Caki2 (cell line): ENCODE measurements around the gene ACTL7B. TPM values are rescaled to one million over a fixed set of nuclear protein-coding genes. Genes with fewer than 3 reads are reported as not detected.

Experiments used
- DNase-seq: peaks from one replicate; pipeline ENCODE4 v3.0.0-alpha.2; 2015; ENCODE audit warnings: low read depth
- in situ Hi-C: cut with HindIII; loops from 2 replicates; pipeline ENCODE4 v1.10.0; 2016; ENCODE audit warnings: low sequenced_read_pairs, low pct_unique_long_range_greater_than_20kb, mixed read lengths
- total RNA-seq: library from RNA; depleted of rRNA; stranded (reverse); fragments of >200 nt; shearing (Covaris generic); gene quantifications from 2 replicates; pipeline ENCODE4 v1.2.3, GENCODE V29; 2014; ENCODE audit warnings: low replicate concordance; rRNA removed

ACTL7B gene
- total RNA-seq, 1 experiment from 2014 or later, result not detected

DNA sequence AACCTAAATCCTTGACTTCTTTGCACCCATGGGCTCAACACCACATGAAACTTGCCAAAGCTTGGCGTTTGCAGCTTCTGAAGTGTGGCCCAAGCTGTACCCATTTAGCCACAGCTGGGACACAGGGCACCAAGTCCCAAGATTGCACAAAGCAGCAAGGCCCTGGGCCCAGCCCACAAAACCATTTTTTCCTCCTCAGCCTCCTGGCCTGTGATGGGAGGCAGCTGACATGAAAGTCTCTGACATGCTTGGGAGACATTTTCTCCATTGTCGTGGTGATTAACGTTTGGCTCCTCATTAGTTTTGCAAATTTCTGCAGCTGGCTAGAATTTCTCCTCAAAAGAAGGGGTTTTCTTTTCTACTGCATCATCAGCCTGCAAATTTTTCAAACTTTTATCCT, 32.0 kb downstream of the ACTL7B start:
- no peak for DNase-seq
- in situ Hi-C loops, result no loop called here

DNA sequence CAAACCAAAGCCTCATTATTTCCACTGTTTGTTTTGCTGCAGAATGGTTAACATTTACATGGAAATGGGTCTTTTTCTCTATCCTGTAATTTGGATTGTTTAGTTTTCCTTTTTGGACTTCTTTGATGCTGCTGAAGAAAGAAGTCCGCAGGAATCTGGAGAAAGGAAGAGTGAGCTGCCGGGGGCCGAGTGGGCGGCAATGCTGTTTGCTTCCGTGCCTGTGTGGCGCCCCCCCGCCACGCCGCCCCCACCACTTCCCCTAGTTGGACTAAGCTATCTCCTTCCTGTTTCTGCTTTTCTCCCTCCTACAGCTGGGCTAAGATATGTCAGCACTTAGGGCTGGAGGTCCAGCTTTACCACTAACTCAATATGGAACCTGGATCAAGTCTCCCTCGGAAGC, 39.7 kb downstream of the ACTL7B start:
- DNase-seq, result no peak
- in situ Hi-C loops, result no loop called here

DNA sequence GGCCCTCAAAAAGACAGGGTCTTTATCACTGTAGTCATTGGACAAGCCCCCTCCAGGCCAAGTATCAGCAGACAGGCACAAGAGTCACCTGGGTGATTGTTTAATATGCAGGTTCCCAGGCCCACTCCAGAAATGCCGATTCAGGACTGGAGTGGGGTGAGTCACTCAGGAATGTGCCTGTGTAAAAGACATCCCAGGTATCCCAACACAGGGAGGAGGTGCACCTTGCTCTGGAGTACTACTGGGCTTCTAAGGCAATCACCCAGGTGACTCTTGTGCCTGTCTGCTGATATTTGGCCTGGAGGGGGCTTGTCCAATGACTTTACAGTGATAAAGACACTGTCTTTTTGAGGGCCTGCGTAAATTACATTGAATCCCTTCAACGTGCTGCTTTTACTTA, 40.6 kb downstream of the ACTL7B start:
- DNase-seq, result no peak
- in situ Hi-C loops, result no loop called here

DNA sequence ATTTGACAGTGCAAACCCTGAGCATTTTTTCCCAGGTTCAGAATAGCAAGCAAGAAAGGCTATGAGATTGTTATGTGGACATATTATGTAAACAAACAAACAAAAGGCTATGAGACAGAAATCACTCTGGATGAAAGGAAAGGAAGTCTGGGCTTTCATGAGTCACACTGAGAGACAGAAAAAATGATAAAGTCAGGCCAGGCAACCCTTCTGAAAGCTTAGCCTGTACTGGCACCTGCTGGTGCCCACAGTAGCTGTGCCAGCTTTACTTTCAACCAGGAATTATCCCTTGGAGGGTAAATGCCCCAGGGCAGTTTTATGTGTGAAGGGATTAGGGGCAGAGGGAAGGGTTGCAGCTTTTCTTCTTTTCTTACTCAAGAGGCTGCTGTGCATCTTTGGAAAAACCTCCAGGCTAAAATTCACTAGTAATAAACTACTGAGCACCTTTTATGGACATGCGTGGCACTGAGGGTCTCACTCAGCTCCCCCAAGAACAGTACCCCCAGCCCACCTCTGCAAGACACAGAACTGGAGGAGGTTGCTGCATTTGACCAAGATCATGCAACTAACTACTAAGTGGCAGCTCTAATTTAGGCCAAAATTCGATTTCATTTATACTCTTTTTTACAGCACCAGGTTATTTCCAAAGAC, 41.7 kb downstream of the ACTL7B start:
- peak; percentile 48 for DNase-seq
- in situ Hi-C loops, result no loop called here

DNA sequence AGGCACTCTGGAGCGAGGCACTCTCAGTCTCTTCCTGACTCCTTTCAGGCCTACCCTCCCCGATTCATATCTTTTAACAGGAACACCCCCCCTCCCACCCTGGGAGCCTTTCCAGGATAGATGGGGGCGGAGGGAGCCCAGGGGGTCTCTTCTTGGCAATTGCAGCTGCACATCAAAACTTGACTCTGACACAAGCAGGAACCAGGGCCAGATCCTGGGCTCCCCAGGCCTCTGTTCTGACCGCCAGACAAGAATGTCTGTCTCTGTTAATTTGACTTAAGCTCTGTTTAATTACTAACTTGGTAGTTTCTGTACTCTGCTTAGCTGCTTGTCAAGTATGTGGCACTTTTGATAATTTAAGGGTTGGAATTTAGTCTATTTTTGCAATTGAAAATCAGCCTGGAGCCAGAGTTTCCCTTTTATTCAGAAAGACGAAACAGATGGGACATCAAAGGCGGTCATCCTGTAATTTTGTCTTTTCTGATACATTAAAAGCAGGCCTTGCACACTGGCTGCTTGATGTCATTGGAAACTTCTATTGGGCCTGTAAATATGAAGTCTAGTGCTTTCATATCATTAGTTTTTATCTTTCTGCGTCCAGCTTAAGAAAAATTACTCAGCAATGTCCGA, 43.3 kb downstream of the ACTL7B start:
- in situ Hi-C loops, result no loop called here

DNA sequence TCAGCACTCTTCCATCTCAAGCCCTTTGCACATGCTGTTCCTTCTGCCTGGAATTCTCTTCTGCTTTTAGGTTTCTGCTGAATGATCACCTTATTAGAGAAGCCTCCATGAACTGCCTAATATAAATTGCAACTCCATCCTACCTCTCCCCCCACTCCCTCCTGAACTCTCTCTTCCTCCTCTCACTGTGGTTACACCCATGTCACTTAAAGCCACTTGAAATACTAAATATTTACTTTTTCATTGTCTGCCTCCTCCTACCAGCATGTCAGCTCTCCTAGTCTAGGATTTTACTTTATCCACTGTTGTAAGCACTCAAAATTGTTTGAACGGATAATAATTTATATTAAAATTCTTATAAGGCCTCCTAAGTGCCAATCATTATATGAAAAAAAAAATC, 43.8 kb downstream of the ACTL7B start:
- DNase-seq, result no peak
- in situ Hi-C loops, result no loop called here

More for the DNA sequence above, 43.3 kb downstream of the ACTL7B start:
- no peak for DNase-seq

DNA sequence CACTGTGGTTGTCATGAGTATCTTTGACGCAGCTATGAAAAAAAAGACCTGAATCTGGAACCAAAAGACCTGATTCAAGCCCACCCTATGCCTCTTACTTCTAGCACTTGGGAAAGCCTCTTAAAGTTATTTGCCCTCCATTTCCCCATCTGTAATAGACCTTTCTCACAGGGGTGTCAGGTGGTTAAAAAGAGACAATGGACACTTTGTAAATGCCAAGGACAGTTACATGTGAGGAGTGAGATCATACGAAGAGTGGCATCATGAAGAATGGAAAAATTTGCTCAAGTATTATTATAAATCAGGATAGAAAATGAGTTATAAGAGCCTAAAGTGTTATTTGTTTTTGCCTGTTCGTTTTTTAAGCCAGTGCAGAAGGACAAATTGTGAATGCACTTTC, 46.5 kb downstream of the ACTL7B start:
- in situ Hi-C loops, result no loop called here
- no peak for DNase-seq

Other genes starting within 250 kb of the ACTL7B start
- not detected in 2 replicates for gene ACTL7A, start 6.3 kb upstream of the ACTL7B start, total RNA-seq
- 17.7 and 22.1 TPM in 2 replicates for gene ELP1, start 78.1 kb upstream of the ACTL7B start, total RNA-seq
- gene ABITRAM, start 78.4 kb upstream of the ACTL7B start, total RNA-seq, result 11.7 and 14.2 TPM in 2 replicates
- 80.3 and 113 TPM in 2 replicates for gene CTNNAL1, start 157.5 kb upstream of the ACTL7B start, total RNA-seq